Prostate gland (tissue), 2 donors: ENCODE measurements around the gene SPAG9.

Experiments used
- CTCF ChIP-seq, 4 experiments: fragments of 200-600 bp in 2 of 4; fragments of 450-650 bp in 2 of 4; sonication (generic) in 2 of 4; IDR thresholded peaks; 1 replicate in 3 of 4; 2 replicates in 1 of 4; pipeline ENCODE4 v1.5.1; 2016 to 2019; ENCODE audit warnings: antibody characterized with exemption in 4 of 4, mild to moderate bottlenecking in 2 of 4, moderate library complexity in 2 of 4
- POLR2A ChIP-seq: fragments of 450-650 bp; IDR thresholded peaks from one replicate; pipeline ENCODE4 v1.6.1; 2016; ENCODE audit warnings: antibody characterized with exemption, mild to moderate bottlenecking

GRCh38 chr17:50956750-50957523, 163.7 kb downstream of the SPAG9 start:
- TF ChIP-seq CTCF (IDR thresholded peaks at IDR 0.05): peak; percentile 34 to 78 (median 69)
- TF ChIP-seq POLR2A: no peak
